Hepatocyte (in vitro differentiated cells): Measurements from ENCODE around the gene RNF41. TPM values are rescaled to one million over a fixed set of nuclear protein-coding genes. Genes with fewer than 3 reads are reported as not detected.

Experiments
- DNase-seq: peaks from one replicate; pipeline ENCODE4 v3.0.0-alpha.2; 2016; ENCODE audit warnings: low spot score
- H2AFZ ChIP-seq: fragments of 200-600 bp; sonication (generic); 2 replicates; pipeline ENCODE4 v1.6.0; 2016; ENCODE audit warnings: antibody characterized with exemption, mild to moderate bottlenecking
- H3K27ac ChIP-seq: fragments of 200-600 bp; sonication (generic); 2 replicates; pipeline ENCODE4 v1.5.1; 2016; ENCODE audit warnings: mild to moderate bottlenecking
- H3K27me3 ChIP-seq: fragments of 200-600 bp; sonication (generic); 2 replicates; pipeline ENCODE4 v1.6.1; 2016
- H3K36me3 ChIP-seq: fragments of 200-600 bp; sonication (generic); replicated peaks from 2 replicates; pipeline ENCODE4 v1.5.1; 2016; ENCODE audit warnings: low read depth; ENCODE audit not compliant: insufficient read depth
- H3K4me1 ChIP-seq: fragments of 200-600 bp; sonication (generic); 2 replicates; pipeline ENCODE4 v1.5.1; 2016; ENCODE audit warnings: mild to moderate bottlenecking, moderate library complexity; ENCODE audit not compliant: insufficient read depth
- H3K4me2 ChIP-seq: fragments of 200-600 bp; sonication (generic); 2 replicates; pipeline ENCODE4 v1.6.0; 2016
- H3K4me3 ChIP-seq: fragments of 200-600 bp; sonication (generic); 2 replicates; pipeline ENCODE4 v1.5.1; 2016; ENCODE audit warnings: mild to moderate bottlenecking
- H3K79me2 ChIP-seq: fragments of 200-600 bp; sonication (generic); 2 replicates; pipeline ENCODE4 v1.6.0; 2017; ENCODE audit warnings: mild to moderate bottlenecking
- H3K9me2 ChIP-seq: fragments of 200-600 bp; sonication (generic); replicated peaks from 2 replicates; pipeline ENCODE4 v1.6.0; 2017; ENCODE audit warnings: mild to moderate bottlenecking; ENCODE audit not compliant: insufficient read depth
- H3K9me3 ChIP-seq: fragments of 200-600 bp; sonication (generic); 2 replicates; pipeline ENCODE4 v1.5.1; 2016; ENCODE audit warnings: low read depth, mild to moderate bottlenecking
- H4K20me1 ChIP-seq: fragments of 200-600 bp; sonication (generic); 2 replicates; pipeline ENCODE4 v1.6.0; 2016; ENCODE audit warnings: mild to moderate bottlenecking; ENCODE audit not compliant: insufficient read depth, poor library complexity, severe bottlenecking
- EZH2 ChIP-seq: fragments of 200-600 bp; sonication (generic); IDR thresholded peaks from 2 replicates; pipeline ENCODE4 v1.6.1; 2016; ENCODE audit warnings: antibody characterized with exemption, mild to moderate bottlenecking, borderline replicate concordance
- EZH2phosphoT487 ChIP-seq: fragments of 200-600 bp; sonication (generic); IDR thresholded peaks from one replicate; pipeline ENCODE4 v1.6.1; 2018; ENCODE audit warnings: antibody characterized with exemption, mild to moderate bottlenecking, low read depth, moderate library complexity; ENCODE audit not compliant: unreplicated experiment, severe bottlenecking
- WGBS: methylation state at CpG from one replicate; pipeline ENCODE4 v1.1.6; 2016; ENCODE audit warnings: low lambda C conversion rate; ENCODE audit errors: missing lambda C conversion rate; 5-methylcytosine and 5-hydroxymethylcytosine counted together
- polyA plus RNA-seq: library from polyadenylated mRNA; unstranded; fragments of >200 nt; fragmentation: Nextera tagmentation; extraction: Ambion mirVana; gene quantifications from 2 replicates; pipeline ENCODE4 v1.2.1, GENCODE V29; 2016
- total RNA-seq: library from RNA; depleted of rRNA; stranded (reverse); fragments of >200 nt; gene quantifications from 2 replicates; pipeline ENCODE4 v1.2.3, GENCODE V29; 2014
- TF ChIP-seq, protein P1 (sequence below): fragments of 200-600 bp; sonication (generic); IDR thresholded peaks from 2 replicates; pipeline ENCODE4 v1.5.1; 2016; ENCODE audit warnings: antibody characterized with exemption, mild to moderate bottlenecking; ENCODE audit not compliant: poor library complexity

The RNF41 gene
- total and polyA plus RNA-seq, 2 experiments from 2014 or later, result 22.5 to 47.6 TPM

DNA sequence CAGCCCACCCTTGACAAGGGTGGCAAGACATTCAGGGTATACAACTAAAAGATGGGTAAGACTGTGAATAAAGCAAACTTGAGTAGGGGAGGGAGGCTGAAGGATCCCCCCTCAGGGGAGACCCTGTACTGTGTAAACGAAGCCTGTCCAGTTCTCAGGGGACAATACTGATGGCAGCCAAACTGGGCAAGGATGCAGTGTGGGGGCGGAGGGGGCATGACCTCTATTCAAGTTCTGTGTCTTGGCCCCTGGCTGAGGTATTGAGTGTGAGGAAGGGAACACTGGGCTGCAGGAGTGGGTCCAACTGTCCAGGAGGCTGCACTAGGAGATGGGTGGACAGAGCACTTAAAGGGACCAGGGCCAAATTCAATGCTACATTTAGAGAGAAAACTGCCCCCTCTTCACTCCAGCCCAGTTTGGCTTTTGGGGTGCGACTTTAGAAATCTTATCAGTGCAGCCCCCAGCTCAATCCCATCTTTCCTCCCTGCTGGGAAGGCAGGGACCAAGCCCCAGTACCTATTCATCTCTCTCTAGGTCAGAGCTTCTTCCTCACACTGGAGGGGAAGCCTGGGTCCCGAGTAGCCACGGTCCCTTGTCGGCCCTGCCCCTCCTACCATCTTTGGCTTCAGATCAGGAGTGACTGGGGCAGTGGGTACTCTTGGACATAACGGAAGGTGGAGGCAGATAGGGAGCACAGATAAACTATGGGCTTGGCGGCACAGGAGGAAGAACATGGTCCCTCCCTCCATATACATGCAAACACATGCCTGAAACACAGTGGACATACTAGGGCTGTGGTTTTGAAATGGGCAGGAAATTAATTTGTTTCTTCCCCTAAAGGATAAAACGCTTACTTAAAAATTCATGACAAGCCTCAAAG lies 19.9 kb upstream of the RNF41 start:
- Histone ChIP-seq H3K4me3 (no peak overlapping the region), H3K27me3 (no peaks in the 10 kb centered on the region), H3K79me2 (no peaks in the 10 kb centered on the region), H3K9me3 (no peaks in the 10 kb centered on the region), H3K4me2 (no peak overlapping the region), H3K4me1 (no peaks in the 10 kb centered on the region), H4K20me1 (no peaks in the 10 kb centered on the region), H2AFZ (no peak overlapping the region), H3K9me2 (no peaks in the 10 kb centered on the region), H3K27ac (no peak overlapping the region), H3K36me3 (no peaks in the 10 kb centered on the region)
- no peak for TF ChIP-seq EZH2
- TF ChIP-seq, protein P1, sequence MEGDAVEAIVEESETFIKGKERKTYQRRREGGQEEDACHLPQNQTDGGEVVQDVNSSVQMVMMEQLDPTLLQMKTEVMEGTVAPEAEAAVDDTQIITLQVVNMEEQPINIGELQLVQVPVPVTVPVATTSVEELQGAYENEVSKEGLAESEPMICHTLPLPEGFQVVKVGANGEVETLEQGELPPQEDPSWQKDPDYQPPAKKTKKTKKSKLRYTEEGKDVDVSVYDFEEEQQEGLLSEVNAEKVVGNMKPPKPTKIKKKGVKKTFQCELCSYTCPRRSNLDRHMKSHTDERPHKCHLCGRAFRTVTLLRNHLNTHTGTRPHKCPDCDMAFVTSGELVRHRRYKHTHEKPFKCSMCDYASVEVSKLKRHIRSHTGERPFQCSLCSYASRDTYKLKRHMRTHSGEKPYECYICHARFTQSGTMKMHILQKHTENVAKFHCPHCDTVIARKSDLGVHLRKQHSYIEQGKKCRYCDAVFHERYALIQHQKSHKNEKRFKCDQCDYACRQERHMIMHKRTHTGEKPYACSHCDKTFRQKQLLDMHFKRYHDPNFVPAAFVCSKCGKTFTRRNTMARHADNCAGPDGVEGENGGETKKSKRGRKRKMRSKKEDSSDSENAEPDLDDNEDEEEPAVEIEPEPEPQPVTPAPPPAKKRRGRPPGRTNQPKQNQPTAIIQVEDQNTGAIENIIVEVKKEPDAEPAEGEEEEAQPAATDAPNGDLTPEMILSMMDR, result no peak
- TF ChIP-seq EZH2phosphoT487, result no peak
- DNase-seq, result no peak
- WGBS, result 88% methylated on average over 9 of the region's 9 CpGs

DNA sequence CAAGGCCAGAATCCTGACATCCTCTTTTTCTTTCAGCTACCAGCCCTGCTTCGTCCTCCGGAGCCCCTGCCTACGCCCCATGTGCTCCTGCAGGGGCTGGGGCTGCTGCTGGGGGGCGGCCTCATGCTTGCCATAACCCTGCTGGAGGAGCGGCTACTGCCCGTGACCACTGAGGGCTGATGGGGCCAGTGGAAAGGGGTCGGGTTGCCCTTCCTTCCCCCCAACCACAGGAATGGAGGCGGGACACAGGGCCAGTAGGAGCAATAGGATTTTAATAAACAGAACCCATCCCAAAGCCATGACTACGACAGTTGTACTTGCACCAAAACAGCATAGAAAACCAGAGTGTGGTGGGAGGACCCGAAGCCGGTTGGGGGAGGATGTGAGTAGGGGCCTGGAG lies 15.8 kb upstream of the RNF41 start:
- H3K27me3 ChIP-seq, result no peaks in the 10 kb centered on the region
- peaks cover 7% of the 10 kb centered on the region for H3K79me2 ChIP-seq
- no peak overlapping the region for H3K27ac ChIP-seq
- no peaks in the 10 kb centered on the region for H3K4me1 ChIP-seq
- no peak overlapping the region for H3K4me3 ChIP-seq
- no peak overlapping the region for H2AFZ ChIP-seq
- WGBS, result 82% methylated on average over 11 of the region's 11 CpGs
- TF ChIP-seq EZH2, result no peak
- H3K4me2 ChIP-seq, result no peak overlapping the region
- H3K9me2 ChIP-seq, result no peaks in the 10 kb centered on the region
- no peaks in the 10 kb centered on the region for H3K9me3 ChIP-seq
- DNase-seq, result no peak
- H4K20me1 ChIP-seq, result no peaks in the 10 kb centered on the region
- no peaks in the 10 kb centered on the region for H3K36me3 ChIP-seq

DNA sequence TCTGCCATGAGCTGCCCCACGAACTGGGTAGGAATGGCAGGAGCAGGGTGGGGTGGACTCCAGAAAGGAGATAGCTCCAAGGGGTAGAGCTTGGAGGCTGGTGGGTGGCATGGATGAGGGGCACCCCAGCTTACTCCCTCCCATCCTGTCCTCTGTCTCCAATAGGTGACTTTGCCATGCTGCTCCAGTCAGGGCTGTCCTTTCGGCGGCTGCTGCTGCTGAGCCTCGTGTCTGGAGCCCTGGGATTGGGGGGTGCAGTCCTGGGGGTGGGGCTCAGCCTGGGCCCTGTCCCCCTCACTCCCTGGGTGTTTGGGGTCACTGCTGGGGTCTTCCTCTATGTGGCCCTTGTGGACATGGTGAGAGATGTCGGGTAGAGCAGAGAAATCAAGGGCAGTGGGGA lies 15.3 kb upstream of the RNF41 start:
- no peak for DNase-seq
- Histone ChIP-seq H3K36me3 (no peaks in the 10 kb centered on the region), H3K9me2 (no peaks in the 10 kb centered on the region), H3K9me3 (no peaks in the 10 kb centered on the region), H3K4me1 (peaks cover 3% of the 10 kb centered on the region), H3K4me3 (no peak overlapping the region), H2AFZ (no peak overlapping the region), H3K4me2 (no peak overlapping the region), H3K79me2 (peaks cover 11% of the 10 kb centered on the region), H4K20me1 (no peaks in the 10 kb centered on the region), H3K27me3 (no peaks in the 10 kb centered on the region), H3K27ac (no peak overlapping the region)
- TF ChIP-seq EZH2phosphoT487, result no peak
- 96% methylated on average over 5 of the region's 5 CpGs for WGBS

- WGBS, result over 99% methylated on average over 6 of the region's 6 CpGs
- H3K9me3 ChIP-seq, result no peaks in the 10 kb centered on the region
- H3K36me3 ChIP-seq, result no peaks in the 10 kb centered on the region
- H3K4me2 ChIP-seq, result no peak overlapping the region
- no peak for DNase-seq
- H3K4me3 ChIP-seq, result no peak overlapping the region
- H3K79me2 ChIP-seq, result peaks cover 20% of the 10 kb centered on the region
- no peak for TF ChIP-seq EZH2
- no peak for TF ChIP-seq EZH2phosphoT487
- TF ChIP-seq, protein P1, result no peak
- no peaks in the 10 kb centered on the region for H3K9me2 ChIP-seq
- H2AFZ ChIP-seq, result no peak overlapping the region
- peaks cover 3% of the 10 kb centered on the region for H3K4me1 ChIP-seq
- no peaks in the 10 kb centered on the region for H3K27me3 ChIP-seq
- no peak overlapping the region for H3K27ac ChIP-seq
- H4K20me1 ChIP-seq, result no peaks in the 10 kb centered on the region
Measured at GRCh38 chr12:56236091-56236490, 14.4 kb upstream of the RNF41 start.
